SK-N-SH treated with all-trans-retinoic acid at 6 μM for 48 hours (cell line): ENCODE results near the gene FST.

Experiments
- ARNTL ChIP-seq: fragments of 450-650 bp; formaldehyde crosslinking; IDR thresholded peaks from 2 replicates; pipeline ENCODE4 v1.5.0; 2020; ENCODE audit warnings: low read depth, mild to moderate bottlenecking, moderate library complexity, borderline replicate concordance
- CREB5 ChIP-seq: fragments of 250-450 bp; sonication (Bioruptor Pico); IDR thresholded peaks from 2 replicates; pipeline ENCODE4 v1.5.1; 2020; ENCODE audit warnings: low read depth, mild to moderate bottlenecking, moderate library complexity
- CSRNP3 ChIP-seq: fragments of 250-450 bp; sonication (Bioruptor Pico); IDR thresholded peaks from 2 replicates; pipeline ENCODE4 v1.5.1; 2021; ENCODE audit warnings: mild to moderate bottlenecking, moderate library complexity
- GLIS3 ChIP-seq: fragments of 250-450 bp; sonication (Bioruptor Pico); IDR thresholded peaks from 2 replicates; pipeline ENCODE4 v1.5.0; 2020; ENCODE audit warnings: mild to moderate bottlenecking, moderate library complexity
- PATZ1 ChIP-seq: fragments of 250-450 bp; sonication (Bioruptor Pico); IDR thresholded peaks from 2 replicates; pipeline ENCODE4 v1.8.0; 2020; ENCODE audit warnings: mild to moderate bottlenecking, moderate library complexity, borderline replicate concordance
- TCF4 ChIP-seq: fragments of 250-450 bp; sonication (Bioruptor Pico); IDR thresholded peaks from 2 replicates; pipeline ENCODE4 v1.8.0; 2021; ENCODE audit warnings: mild to moderate bottlenecking, moderate library complexity, borderline replicate concordance
- TSHZ2 ChIP-seq: fragments of 250-450 bp; sonication (Bioruptor Pico); IDR thresholded peaks from 2 replicates; pipeline ENCODE4 v1.5.0; 2020; ENCODE audit warnings: mild to moderate bottlenecking, moderate library complexity
- ZFP30 ChIP-seq: fragments of 450-650 bp; formaldehyde crosslinking; IDR thresholded peaks from 2 replicates; pipeline ENCODE4 v1.5.0; 2022; ENCODE audit warnings: mild to moderate bottlenecking, moderate library complexity

GRCh38 chr5:53488195-53488722, 7.8 kb downstream of the FST start:
- TF ChIP-seq ARNTL (CRISPR knock-in tag): no peak
- TF ChIP-seq CSRNP3: no peak
- TF ChIP-seq PATZ1: no peak
- no peak for TF ChIP-seq TSHZ2 (CRISPR knock-in tag)
- TF ChIP-seq CREB5 (CRISPR knock-in tag): no peak
- no peak for TF ChIP-seq TCF4 (CRISPR knock-in tag)
- TF ChIP-seq ZFP30 (CRISPR knock-in tag): no peak
- no peak for TF ChIP-seq GLIS3 (CRISPR knock-in tag)
